ENCODE results near the gene OR2A12.
"Not testable (repeated sequence)": the region's sequence is repeated elsewhere in the genome, so short reads cannot be mapped to it uniquely, and the experiment has no call there.

Gene OR2A12

DNA sequence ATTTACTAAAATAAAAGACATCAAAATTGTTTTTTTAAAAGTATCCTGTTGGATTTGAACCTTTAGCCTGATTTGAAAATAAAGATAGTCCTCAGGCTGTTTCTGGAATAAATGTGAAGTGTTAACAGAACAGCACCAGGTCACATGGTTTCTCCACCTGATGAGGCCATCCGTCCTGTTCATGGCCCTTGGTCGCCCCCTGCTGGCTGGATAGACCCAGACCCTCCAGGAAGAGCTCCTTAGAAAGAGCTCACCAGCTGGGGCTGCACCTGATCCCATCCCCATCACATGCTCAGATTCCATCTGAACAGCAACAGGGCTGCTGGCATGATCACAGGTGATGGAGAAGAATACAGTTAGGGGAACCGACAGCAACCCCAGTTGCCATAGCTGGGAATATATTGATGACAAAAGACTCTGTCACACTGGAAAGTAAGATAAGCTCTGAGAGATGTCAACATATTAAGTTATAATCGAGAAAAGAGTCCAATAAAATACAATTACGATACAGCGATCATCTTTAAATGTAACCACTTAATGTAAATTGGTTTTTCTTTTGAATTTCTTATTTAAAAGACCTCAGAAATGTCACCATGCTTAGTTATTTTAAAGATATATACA is 41.7 kb downstream of the OR2A12 start:
- Histone ChIP-seq H3K4me3 (ENCODE audit: low read depth, low read length) (no peak overlapping the region), H3K9me3 (ENCODE audit: control insufficient read depth, insufficient read depth, low read length) (no peaks in the 10 kb centered on the region), H3K4me1 (ENCODE audit: control insufficient read depth, insufficient read depth, low read length) (no peaks in the 10 kb centered on the region), H3K9ac (ENCODE audit: low read depth, low read length) (no peak overlapping the region), H3K27me3 (ENCODE audit: control insufficient read depth, insufficient read depth, low read length) (no peaks in the 10 kb centered on the region), H3K36me3 (ENCODE audit: control insufficient read depth, insufficient read depth, low read length) (no peaks in the 10 kb centered on the region)

DNA sequence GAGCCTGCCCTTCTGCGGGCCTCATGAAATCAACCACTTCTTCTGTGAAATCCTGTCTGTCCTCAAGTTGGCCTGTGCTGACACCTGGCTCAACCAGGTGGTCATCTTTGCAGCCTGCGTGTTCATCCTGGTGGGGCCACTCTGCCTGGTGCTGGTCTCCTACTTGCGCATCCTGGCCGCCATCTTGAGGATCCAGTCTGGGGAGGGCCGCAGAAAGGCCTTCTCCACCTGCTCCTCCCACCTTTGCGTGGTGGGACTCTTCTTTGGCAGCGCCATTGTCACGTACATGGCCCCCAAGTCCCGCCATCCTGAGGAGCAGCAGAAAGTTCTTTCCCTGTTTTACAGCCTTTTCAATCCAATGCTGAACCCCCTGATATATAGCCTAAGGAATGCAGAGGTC is 43.5 kb downstream of the OR2A12 start:
- not testable (repeated sequence) for H3K4me3 ChIP-seq (ENCODE audit: low read depth, low read length); H3K9me3 ChIP-seq (ENCODE audit: control insufficient read depth, insufficient read depth, low read length); H3K36me3 ChIP-seq (ENCODE audit: control insufficient read depth, insufficient read depth, low read length); H3K27me3 ChIP-seq (ENCODE audit: control insufficient read depth, insufficient read depth, low read length); H3K9ac ChIP-seq (ENCODE audit: low read depth, low read length); H3K4me1 ChIP-seq (ENCODE audit: control insufficient read depth, insufficient read depth, low read length)

DNA sequence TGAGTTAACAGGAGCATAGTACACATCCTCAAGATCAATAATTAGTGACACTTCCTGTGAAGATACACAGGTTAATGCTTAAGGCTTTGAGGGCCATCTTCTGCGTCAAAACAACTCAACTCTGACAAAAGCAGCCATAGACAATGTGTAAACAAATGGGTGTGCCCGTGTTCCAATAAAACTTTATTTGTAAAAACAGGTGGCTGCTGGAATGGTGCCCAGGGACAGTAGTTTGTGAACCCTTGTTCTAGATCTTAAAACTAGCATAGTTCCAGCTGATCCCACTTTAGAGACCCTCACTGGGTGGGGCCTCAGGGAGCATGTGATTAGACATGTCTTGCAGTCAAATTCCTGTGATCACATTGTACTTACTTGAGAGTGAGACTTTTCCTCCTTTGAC is 44.7 kb downstream of the OR2A12 start:
- Histone ChIP-seq H3K27me3 (ENCODE audit: control insufficient read depth, insufficient read depth, low read length) (no peaks in the 10 kb centered on the region), H3K4me1 (ENCODE audit: control insufficient read depth, insufficient read depth, low read length) (no peaks in the 10 kb centered on the region), H3K9ac (ENCODE audit: low read depth, low read length) (no peak overlapping the region), H3K4me3 (ENCODE audit: low read depth, low read length) (no peak overlapping the region), H3K36me3 (ENCODE audit: control insufficient read depth, insufficient read depth, low read length) (no peaks in the 10 kb centered on the region), H3K9me3 (ENCODE audit: control insufficient read depth, insufficient read depth, low read length) (no peaks in the 10 kb centered on the region)

DNA sequence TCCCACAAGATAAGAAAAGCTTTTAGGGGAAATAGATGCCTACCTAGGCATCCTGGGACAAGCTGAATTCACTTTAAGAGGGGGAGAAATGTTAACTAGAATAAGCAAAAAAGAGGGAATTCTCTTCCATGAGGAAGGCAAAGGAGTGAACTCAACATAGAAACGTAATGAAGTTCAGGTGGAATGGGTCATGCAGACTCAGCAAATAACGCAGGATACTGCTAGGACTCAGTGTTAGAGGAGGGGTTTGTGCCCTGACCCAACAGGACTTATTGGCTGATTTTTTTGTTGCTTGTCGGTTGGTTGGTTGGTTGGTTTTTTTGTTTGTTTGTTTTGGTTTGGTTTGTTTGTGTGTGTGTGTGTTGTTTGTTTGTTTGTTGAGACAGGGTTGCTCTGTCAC is 46.2 kb downstream of the OR2A12 start:
- no peaks in the 10 kb centered on the region for H3K4me1 ChIP-seq (ENCODE audit: control insufficient read depth, insufficient read depth, low read length)
- H3K4me3 ChIP-seq (ENCODE audit: low read depth, low read length) = no peak overlapping the region
- H3K36me3 ChIP-seq (ENCODE audit: control insufficient read depth, insufficient read depth, low read length) = no peaks in the 10 kb centered on the region
- H3K9ac ChIP-seq (ENCODE audit: low read depth, low read length) = no peak overlapping the region
- no peaks in the 10 kb centered on the region for H3K27me3 ChIP-seq (ENCODE audit: control insufficient read depth, insufficient read depth, low read length)
- no peaks in the 10 kb centered on the region for H3K9me3 ChIP-seq (ENCODE audit: control insufficient read depth, insufficient read depth, low read length)

DNA sequence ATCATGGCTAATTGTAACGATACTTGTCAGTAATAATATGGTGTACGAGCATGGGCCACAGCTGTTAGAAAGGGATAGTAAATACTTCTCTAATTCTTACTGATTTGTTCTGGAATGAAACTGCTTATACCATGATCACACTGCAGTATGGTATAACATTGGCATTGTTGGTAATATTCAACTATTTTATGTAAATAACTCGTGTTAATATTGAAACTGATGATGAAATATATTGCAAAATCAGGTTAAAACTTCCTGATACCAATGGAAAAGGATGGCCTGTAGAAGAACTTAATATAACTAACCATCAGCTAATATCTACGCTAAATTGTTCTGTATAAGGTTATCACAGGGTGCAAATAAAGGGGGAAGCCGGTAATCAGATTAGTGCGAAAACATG is 47.2 kb downstream of the OR2A12 start:
- Histone ChIP-seq H3K36me3 (ENCODE audit: control insufficient read depth, insufficient read depth, low read length) (no peaks in the 10 kb centered on the region), H3K4me3 (ENCODE audit: low read depth, low read length) (no peak overlapping the region), H3K9me3 (ENCODE audit: control insufficient read depth, insufficient read depth, low read length) (no peaks in the 10 kb centered on the region), H3K9ac (ENCODE audit: low read depth, low read length) (no peak overlapping the region), H3K27me3 (ENCODE audit: control insufficient read depth, insufficient read depth, low read length) (no peaks in the 10 kb centered on the region), H3K4me1 (ENCODE audit: control insufficient read depth, insufficient read depth, low read length) (no peaks in the 10 kb centered on the region)

DNA sequence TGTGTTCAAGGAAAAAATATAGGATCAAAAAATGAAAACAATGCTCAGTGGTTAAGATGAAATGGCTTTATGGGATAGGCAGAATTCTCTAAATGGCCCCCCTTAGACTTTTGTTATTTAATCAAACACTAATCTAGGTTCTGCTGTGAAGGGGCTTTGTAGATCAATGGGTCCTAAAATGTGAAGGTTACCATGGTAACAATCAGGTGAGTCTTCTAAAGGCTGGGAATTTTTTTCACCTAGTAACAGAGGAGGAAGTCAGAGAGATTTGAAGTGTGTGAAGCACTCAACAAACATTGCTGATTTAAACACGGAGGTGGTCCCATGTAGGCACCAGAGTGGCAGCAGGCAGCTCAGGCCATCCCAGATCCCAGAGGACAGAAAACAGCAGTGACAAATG is 48.0 kb downstream of the OR2A12 start:
- Histone ChIP-seq H3K27me3 (ENCODE audit: control insufficient read depth, insufficient read depth, low read length) (no peaks in the 10 kb centered on the region), H3K4me1 (ENCODE audit: control insufficient read depth, insufficient read depth, low read length) (no peaks in the 10 kb centered on the region), H3K4me3 (ENCODE audit: low read depth, low read length) (no peak overlapping the region), H3K9me3 (ENCODE audit: control insufficient read depth, insufficient read depth, low read length) (no peaks in the 10 kb centered on the region), H3K9ac (ENCODE audit: low read depth, low read length) (no peak overlapping the region), H3K36me3 (ENCODE audit: control insufficient read depth, insufficient read depth, low read length) (no peaks in the 10 kb centered on the region)

DNA sequence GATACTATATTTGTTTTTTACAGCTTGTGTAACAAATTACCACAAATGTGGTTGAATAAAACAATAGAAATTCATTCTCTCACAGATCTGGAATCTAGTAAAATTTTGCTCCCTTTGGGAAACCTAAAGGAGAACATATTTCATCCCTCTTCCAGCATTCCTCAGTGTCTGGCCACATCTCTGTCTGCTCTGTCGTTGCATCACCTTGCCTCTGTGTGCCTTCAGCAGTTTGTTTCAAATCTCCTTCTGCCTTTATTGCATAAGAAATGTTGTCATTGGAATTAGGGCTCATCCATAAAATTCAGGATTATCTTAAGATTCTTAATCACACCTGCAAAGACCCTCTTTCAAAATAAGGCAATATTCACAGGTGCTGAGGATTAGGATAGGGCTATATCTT is 51.4 kb downstream of the OR2A12 start:
- no peaks in the 10 kb centered on the region for H3K4me1 ChIP-seq (ENCODE audit: control insufficient read depth, insufficient read depth, low read length)
- H3K27me3 ChIP-seq (ENCODE audit: control insufficient read depth, insufficient read depth, low read length) = no peaks in the 10 kb centered on the region
- no peaks in the 10 kb centered on the region for H3K9me3 ChIP-seq (ENCODE audit: control insufficient read depth, insufficient read depth, low read length)
- H3K4me3 ChIP-seq (ENCODE audit: low read depth, low read length) = no peak overlapping the region
- no peaks in the 10 kb centered on the region for H3K36me3 ChIP-seq (ENCODE audit: control insufficient read depth, insufficient read depth, low read length)
- H3K9ac ChIP-seq (ENCODE audit: low read depth, low read length) = no peak overlapping the region

DNA sequence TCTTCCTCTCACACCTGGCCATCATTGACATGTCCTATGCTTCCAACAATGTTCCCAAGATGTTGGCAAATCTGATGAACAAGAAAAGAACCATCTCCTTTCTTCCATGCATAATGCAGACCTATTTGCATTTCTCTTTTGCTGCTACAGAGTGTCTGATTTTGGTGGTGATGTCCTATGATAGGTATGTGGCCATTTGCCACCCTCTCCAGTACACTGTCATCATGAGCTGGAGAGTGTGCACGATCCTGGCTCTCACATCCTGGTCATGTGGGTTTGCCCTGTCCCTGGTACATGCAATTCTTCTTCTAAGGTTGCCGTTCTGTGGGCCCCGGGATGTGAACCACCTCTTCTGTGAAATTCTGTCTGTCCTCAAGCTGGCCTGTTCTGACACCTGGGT is 56.1 kb downstream of the OR2A12 start:
- Histone ChIP-seq H3K36me3 (ENCODE audit: control insufficient read depth, insufficient read depth, low read length) (no peaks in the 10 kb centered on the region), H3K9me3 (ENCODE audit: control insufficient read depth, insufficient read depth, low read length) (no peaks in the 10 kb centered on the region), H3K4me1 (ENCODE audit: control insufficient read depth, insufficient read depth, low read length) (no peaks in the 10 kb centered on the region), H3K4me3 (ENCODE audit: low read depth, low read length) (no peak overlapping the region), H3K9ac (ENCODE audit: low read depth, low read length) (no peak overlapping the region), H3K27me3 (ENCODE audit: control insufficient read depth, insufficient read depth, low read length) (no peaks in the 10 kb centered on the region)

DNA sequence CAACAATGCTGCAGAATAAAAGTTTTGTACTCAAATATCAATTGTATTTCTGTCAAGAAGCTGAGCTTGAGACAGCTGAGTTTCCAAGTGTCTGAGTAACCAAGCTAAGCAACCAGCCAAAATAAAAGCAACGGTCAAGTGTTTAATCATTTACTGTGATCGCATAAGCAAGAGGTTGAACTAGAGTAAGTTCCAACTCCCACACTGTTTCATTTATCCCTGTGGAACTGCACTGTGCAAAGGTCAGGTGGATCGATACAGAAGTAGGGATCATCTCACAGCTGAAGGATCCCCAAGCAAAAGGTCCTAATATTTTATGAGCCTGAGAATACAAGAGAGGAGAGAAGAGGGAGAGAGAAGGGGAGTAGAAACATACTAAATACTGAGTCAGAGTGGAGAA is 58.3 kb downstream of the OR2A12 start:
- H3K4me1 ChIP-seq (ENCODE audit: control insufficient read depth, insufficient read depth, low read length) = no peaks in the 10 kb centered on the region
- H3K4me3 ChIP-seq (ENCODE audit: low read depth, low read length) = no peak overlapping the region
- H3K27me3 ChIP-seq (ENCODE audit: control insufficient read depth, insufficient read depth, low read length) = no peaks in the 10 kb centered on the region
- no peaks in the 10 kb centered on the region for H3K9me3 ChIP-seq (ENCODE audit: control insufficient read depth, insufficient read depth, low read length)
- H3K36me3 ChIP-seq (ENCODE audit: control insufficient read depth, insufficient read depth, low read length) = no peaks in the 10 kb centered on the region
- no peak overlapping the region for H3K9ac ChIP-seq (ENCODE audit: low read depth, low read length)

DNA sequence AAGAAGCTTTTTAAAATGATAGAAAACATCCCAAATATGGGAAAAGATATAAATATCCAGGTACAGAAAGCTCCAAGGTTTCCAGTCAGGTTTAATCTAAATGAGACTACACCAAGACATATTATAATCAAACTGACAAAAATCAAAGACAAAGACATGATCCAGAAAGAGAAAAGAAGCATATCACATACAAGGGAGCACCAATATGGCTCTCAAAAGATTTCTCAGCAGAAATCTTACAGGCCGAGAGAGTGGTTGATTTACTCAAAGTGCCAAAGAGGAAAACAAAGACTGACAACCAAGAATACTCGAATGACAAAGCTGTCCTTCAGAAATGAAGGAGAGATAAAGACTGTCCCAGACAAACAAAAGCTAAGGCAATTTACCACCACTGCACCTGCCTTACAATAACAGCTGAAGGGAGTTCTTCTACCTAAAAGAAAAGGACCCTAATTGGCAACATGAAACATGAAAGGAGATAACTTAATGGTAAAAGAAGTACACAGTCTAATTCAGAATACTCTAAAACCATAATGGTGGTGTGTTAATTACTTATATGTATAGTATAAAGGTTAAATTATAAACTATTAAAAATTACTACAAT is 62.2 kb downstream of the OR2A12 start:
- H3K27me3 ChIP-seq (ENCODE audit: control insufficient read depth, insufficient read depth, low read length) = no peaks in the 10 kb centered on the region
- H3K36me3 ChIP-seq (ENCODE audit: control insufficient read depth, insufficient read depth, low read length) = no peaks in the 10 kb centered on the region
- H3K9me3 ChIP-seq (ENCODE audit: control insufficient read depth, insufficient read depth, low read length) = no peaks in the 10 kb centered on the region
- no peak overlapping the region for H3K9ac ChIP-seq (ENCODE audit: low read depth, low read length)
- no peak overlapping the region for H3K4me3 ChIP-seq (ENCODE audit: low read depth, low read length)
- H3K4me1 ChIP-seq (ENCODE audit: control insufficient read depth, insufficient read depth, low read length) = no peaks in the 10 kb centered on the region

Measured in iPS-15b (cell line).